OCI-LY1 (cell line): ENCODE data around the gene ZNF775.

ENCODE experiments used
- CTCF ChIP-seq: fragments of 200-600 bp; sonication (generic), shearing (Covaris generic); IDR thresholded peaks from 2 replicates; pipeline ENCODE4 v1.5.1; 2017; ENCODE audit warnings: mild to moderate bottlenecking, antibody characterized with exemption, low read length, moderate library complexity, mixed read lengths
- EZH2 ChIP-seq: fragments of 200-600 bp; sonication (generic), shearing (Covaris generic); IDR thresholded peaks from 2 replicates; pipeline ENCODE4 v1.8.0; 2017; ENCODE audit warnings: borderline replicate concordance, mixed run types, mild to moderate bottlenecking, antibody characterized with exemption, low read length, moderate library complexity, mixed read lengths

GRCh38 chr7:150390205-150390604 lies 11.1 kb downstream of the ZNF775 start:
- no peak for TF ChIP-seq CTCF
- TF ChIP-seq EZH2, result no peak
